HepG2 (cell line): ENCODE measurements around the gene FBXO41. TPM values are rescaled to one million over a fixed set of nuclear protein-coding genes. Genes with fewer than 3 reads are reported as not detected.

Experiments used
- ATF5 ChIP-seq: sonication (generic); formaldehyde crosslinking; IDR thresholded peaks from 2 replicates; pipeline ENCODE4 v1.4.0; 2020; ENCODE audit warnings: mild to moderate bottlenecking, low read depth, missing genetic modification reagents
- CEBPZ ChIP-seq: IDR thresholded peaks from 2 replicates; pipeline ENCODE4 v1.6.1; 2012; ENCODE audit warnings: low read length, improper control_type of control experiment
- DMTF1 ChIP-seq: sonication (generic); formaldehyde crosslinking; IDR thresholded peaks from 2 replicates; pipeline ENCODE4 v1.4.0; 2020; ENCODE audit warnings: mild to moderate bottlenecking, missing genetic modification reagents
- GZF1 ChIP-seq: sonication (generic); formaldehyde crosslinking; IDR thresholded peaks from 2 replicates; pipeline ENCODE4 v1.5.1; 2020; ENCODE audit warnings: mild to moderate bottlenecking, missing genetic modification reagents
- MIER2 ChIP-seq: IDR thresholded peaks from 2 replicates; pipeline ENCODE4 v1.6.1; 2016; ENCODE audit warnings: missing biosample characterization, missing genetic modification reagents
- PHF5A ChIP-seq: IDR thresholded peaks from one replicate; pipeline ENCODE4 v1.6.1; 2018; ENCODE audit warnings: low read depth, missing genetic modification reagents; ENCODE audit not compliant: unreplicated experiment
- PRDM10 ChIP-seq: sonication (generic); formaldehyde crosslinking; IDR thresholded peaks from 2 replicates; pipeline ENCODE4 v1.4.0; 2020; ENCODE audit warnings: low read depth, missing genetic modification reagents
- SMARCC2 ChIP-seq: fragments of 450-650 bp; IDR thresholded peaks from 2 replicates; pipeline ENCODE4 v1.6.1; 2017; ENCODE audit warnings: antibody characterized with exemption, mild to moderate bottlenecking
- SNAI1 ChIP-seq: sonication (generic); formaldehyde crosslinking; IDR thresholded peaks from 2 replicates; pipeline ENCODE4 v1.5.0; 2020; ENCODE audit warnings: mild to moderate bottlenecking, missing genetic modification reagents, borderline replicate concordance
- ZC3H4 ChIP-seq: sonication (generic); formaldehyde crosslinking; IDR thresholded peaks from 2 replicates; pipeline ENCODE4 v1.4.0; 2020; ENCODE audit warnings: missing genetic modification reagents, borderline replicate concordance
- ZNF260 ChIP-seq: sonication (generic); formaldehyde crosslinking; IDR thresholded peaks from 2 replicates; pipeline ENCODE4 v1.4.0; 2020; ENCODE audit warnings: missing genetic modification reagents, low read depth, mild to moderate bottlenecking, borderline replicate concordance
- ZNF317 ChIP-seq: sonication (generic); formaldehyde crosslinking; IDR thresholded peaks from 2 replicates; pipeline ENCODE4 v1.5.0; 2020; ENCODE audit warnings: mild to moderate bottlenecking, missing genetic modification reagents
- ZNF567 ChIP-seq: sonication (generic); formaldehyde crosslinking; IDR thresholded peaks from 2 replicates; pipeline ENCODE4 v1.8.1; 2023; ENCODE audit warnings: mild to moderate bottlenecking, missing genetic modification reagents, borderline replicate concordance
- ZNF574 ChIP-seq: sonication (generic); formaldehyde crosslinking; IDR thresholded peaks from 2 replicates; pipeline ENCODE4 v1.4.0; 2020; ENCODE audit warnings: missing genetic modification reagents
- polyA plus RNA-seq, 8 experiments: library from polyadenylated mRNA; depleted of rRNA in 3 of 8; stranded (reverse) in 7 of 8; unstranded in 1 of 8; fragments of >200 nt; fragmentation: Illumina TruSeq in 4 of 8; extraction: Trizol in 4 of 8; gene quantifications; 2 replicates each; pipeline versions ENCODE4 v1.2.1 to v1.2.3, GENCODE V29; 2011 to 2016; ENCODE audit warnings: low read depth in 4 of 8, missing spikeins in 1 of 8, mixed read lengths in 1 of 8; ENCODE audit not compliant: insufficient read depth in 1 of 8
- total RNA-seq, 5 experiments: library from RNA; depleted of rRNA; stranded (reverse); fragments of >200 nt; fragmentation: Illumina TruSeq; extraction: Trizol; gene quantifications; 2 replicates each; pipeline ENCODE4 v1.2.3, GENCODE V29; 2016; ENCODE audit warnings: low read depth in 1 of 5

Gene FBXO41
- total and polyA plus RNA-seq, 2 of the 13 experiments (the other 11 are each of a cell fraction or from before 2014, with no cell fraction given): 4.2 to 10.3 TPM

GRCh38 chr2:73214120-73215035 lies 69.9 kb downstream of the FBXO41 start, which contains the start of gene SMYD5 (continued):
- TF ChIP-seq PRDM10 (no peak; the same call in 1 of the 2 replicates), ZNF317 (CRISPR knock-in tag) (peak; percentile 67; the same call in 1 of the 2 replicates), DMTF1 (CRISPR knock-in tag) (peak; percentile 78; the same call in 1 of the 2 replicates), CEBPZ (no peak), ATF5 (CRISPR knock-in tag) (0 out of 2 replicates have a peak, but pooled peaks have one; percentile 37), PHF5A (CRISPR knock-in tag) (no peak), ZC3H4 (CRISPR knock-in tag) (no peak; the same call in 1 of the 2 replicates), ZNF574 (CRISPR knock-in tag) (peak; percentile 94), SMARCC2 (no peak), GZF1 (CRISPR knock-in tag) (peak; percentile 85; the same call in 1 of the 2 replicates), MIER2 (CRISPR knock-in tag) (no peak; the same call in 1 of the 2 replicates), ZNF567 (CRISPR knock-in tag) (peak; percentile 60; the same call in 1 of the 2 replicates), ZNF260 (no peak), SNAI1 (CRISPR knock-in tag) (0 out of 2 replicates have a peak, but pooled peaks have one; percentile 60)
